Measurements from ENCODE around the gene FAM25G.

GRCh38 chr10:47441938-47442337, 49.6 kb downstream of the FAM25G start:
- TF ChIP-seq CTCF (conservative IDR thresholded peaks at IDR 0.05; ENCODE audit: low read depth, low read length) (no peak), POLR2A (IDR thresholded peaks at IDR 0.05; ENCODE audit: low read depth, low read length) (no peak), ELK1 (IDR thresholded peaks at IDR 0.05; ENCODE audit: borderline replicate concordance, low read depth, low read length) (no peak), MXI1 (IDR thresholded peaks at IDR 0.05; ENCODE audit: borderline replicate concordance, low read depth, low read length) (no peak), RAD21 (IDR thresholded peaks at IDR 0.05; ENCODE audit: low read length) (no peak), RCOR1 (IDR thresholded peaks at IDR 0.05; ENCODE audit: insufficient replicate concordance, low read length) (no peak), RFX5 (IDR thresholded peaks at IDR 0.05; ENCODE audit: low read depth, low read length) (no peak), CEBPB (IDR thresholded peaks at IDR 0.05; ENCODE audit: low read depth, low read length) (no peak), BHLHE40 (IDR thresholded peaks at IDR 0.05; ENCODE audit: low read depth, low read length) (no peak), MAFK (IDR thresholded peaks at IDR 0.05; ENCODE audit: low read depth, low read length) (no peak), SMC3 (IDR thresholded peaks at IDR 0.05; ENCODE audit: low read depth, low read length) (no peak), USF2 (IDR thresholded peaks at IDR 0.05; ENCODE audit: low read depth, low read length) (no peak), CHD1 (IDR thresholded peaks at IDR 0.05; ENCODE audit: low read depth, low read length) (no peak)

Measured in IMR-90 (cell line).